HL-60/S4 treated with phorbol 12-myristate 13-acetate at 8.2 ng/mL for 4 days and 3 days (cell line): ENCODE results near the gene FLRT1.

ENCODE experiments used
- in situ Hi-C: fragments of 300-500 bp; cut with MboI; formaldehyde crosslinking; loops from 2 replicates; pipeline ENCODE4 v1.15.0; 2022; ENCODE audit warnings: low sequenced_read_pairs

FLRT1 gene

GRCh38 chr11:64084146-64084950 is 48.6 kb downstream of the FLRT1 start:
- in situ Hi-C loops: no loop called here

- in situ Hi-C loops: no loop called here
Measured at GRCh38 chr11:64084951-64085710, 49.4 kb downstream of the FLRT1 start.
